Measurements from ENCODE around the gene SRRM2. TPM values are rescaled to one million over a fixed set of nuclear protein-coding genes. Genes with fewer than 3 reads are reported as not detected.

The SRRM2 gene
- total RNA-seq, 1 donor: 96.3 TPM

DNA sequence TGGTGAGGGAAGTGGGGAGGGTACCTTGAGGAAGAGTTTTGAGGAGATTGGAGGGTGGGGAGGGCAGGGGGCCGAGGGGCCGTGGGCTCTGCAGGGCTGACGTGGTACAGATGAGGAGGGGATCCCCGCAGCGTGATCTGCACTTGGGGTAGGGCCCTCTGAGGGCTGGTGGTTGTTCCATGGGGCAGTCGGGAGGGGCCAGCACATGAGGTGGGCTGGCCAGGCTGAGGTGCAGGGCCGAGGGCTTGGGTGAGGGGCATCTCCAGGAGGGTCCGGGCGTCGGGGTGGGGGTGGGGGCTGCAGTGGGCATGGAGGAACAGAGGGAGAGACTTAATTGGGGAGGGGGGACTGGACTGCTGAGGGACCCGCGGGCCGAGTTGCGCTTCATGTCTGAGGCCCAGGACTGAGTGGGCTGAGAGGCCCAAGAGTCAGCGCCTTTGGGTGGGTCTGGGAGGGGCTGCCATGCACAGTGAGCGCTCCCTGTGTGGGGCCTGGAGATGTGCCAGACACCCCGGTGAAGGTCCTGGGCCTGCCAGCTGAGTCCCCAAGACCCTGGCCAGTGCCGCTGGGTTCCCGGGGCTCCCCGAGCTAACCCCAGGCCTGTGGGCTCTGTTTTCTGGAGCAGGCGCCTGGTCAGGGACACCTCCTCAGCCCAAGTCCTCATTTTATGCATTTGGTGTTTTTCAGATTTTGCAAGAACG lies 45.7 kb upstream of the SRRM2 start:
- TF ChIP-seq, protein P1, sequence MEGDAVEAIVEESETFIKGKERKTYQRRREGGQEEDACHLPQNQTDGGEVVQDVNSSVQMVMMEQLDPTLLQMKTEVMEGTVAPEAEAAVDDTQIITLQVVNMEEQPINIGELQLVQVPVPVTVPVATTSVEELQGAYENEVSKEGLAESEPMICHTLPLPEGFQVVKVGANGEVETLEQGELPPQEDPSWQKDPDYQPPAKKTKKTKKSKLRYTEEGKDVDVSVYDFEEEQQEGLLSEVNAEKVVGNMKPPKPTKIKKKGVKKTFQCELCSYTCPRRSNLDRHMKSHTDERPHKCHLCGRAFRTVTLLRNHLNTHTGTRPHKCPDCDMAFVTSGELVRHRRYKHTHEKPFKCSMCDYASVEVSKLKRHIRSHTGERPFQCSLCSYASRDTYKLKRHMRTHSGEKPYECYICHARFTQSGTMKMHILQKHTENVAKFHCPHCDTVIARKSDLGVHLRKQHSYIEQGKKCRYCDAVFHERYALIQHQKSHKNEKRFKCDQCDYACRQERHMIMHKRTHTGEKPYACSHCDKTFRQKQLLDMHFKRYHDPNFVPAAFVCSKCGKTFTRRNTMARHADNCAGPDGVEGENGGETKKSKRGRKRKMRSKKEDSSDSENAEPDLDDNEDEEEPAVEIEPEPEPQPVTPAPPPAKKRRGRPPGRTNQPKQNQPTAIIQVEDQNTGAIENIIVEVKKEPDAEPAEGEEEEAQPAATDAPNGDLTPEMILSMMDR (IDR thresholded peaks at IDR 0.05; ENCODE audit: insufficient read depth, low read length): no peak
- DNase-seq (ENCODE audit: low read depth): no peak
- no peak overlapping the region for H3K4me3 ChIP-seq (ENCODE audit: low read depth, low read length)

DNA sequence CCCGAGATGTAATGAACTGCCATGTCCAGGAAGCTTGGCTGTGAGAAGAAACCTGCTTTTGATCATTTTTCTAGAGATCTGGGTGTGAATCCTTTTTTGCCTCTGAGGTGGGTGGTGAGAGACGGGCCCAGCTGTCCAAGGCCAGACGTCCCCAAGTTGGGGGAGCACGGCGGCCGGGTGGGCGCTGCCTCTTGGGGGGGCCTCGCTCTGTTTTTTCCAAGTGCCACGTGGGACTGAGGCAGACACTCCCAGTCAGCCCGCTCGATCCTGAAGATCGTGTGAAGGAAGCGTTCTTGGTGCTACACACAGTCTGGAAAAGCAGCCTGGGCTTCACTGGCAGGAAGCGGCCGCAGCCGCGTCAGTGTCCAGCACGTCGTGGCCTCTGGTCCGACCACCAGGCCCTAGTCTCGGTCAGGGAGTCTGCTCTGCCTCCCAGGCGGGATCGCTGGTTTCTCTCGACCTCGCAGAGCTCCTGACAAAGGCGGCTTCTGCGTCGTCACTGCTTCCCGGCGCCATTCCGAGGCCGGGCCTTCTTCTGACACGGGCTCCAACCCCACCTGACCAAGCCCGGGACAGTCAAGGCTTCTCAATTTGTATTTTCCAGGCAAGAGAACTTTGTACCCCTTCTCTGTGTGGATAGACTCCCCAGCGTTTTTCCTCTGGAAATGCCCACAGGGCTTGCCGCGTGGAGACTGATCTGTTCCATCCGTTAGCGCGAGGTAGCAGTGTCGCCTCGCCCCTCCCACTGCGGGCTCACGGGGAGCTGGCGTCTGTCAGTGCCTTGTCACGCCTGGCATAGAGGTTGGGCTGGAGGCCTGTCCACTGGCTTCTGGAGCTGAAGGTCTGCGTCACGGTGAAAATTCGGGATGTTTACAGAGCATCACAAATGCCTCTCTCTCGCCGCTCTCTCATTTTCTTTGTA lies 44.8 kb upstream of the SRRM2 start:
- TF ChIP-seq, protein P1 (IDR thresholded peaks at IDR 0.05; ENCODE audit: insufficient read depth, low read length): no peak
- H3K4me3 ChIP-seq (ENCODE audit: low read depth, low read length): no peak overlapping the region
- DNase-seq (ENCODE audit: low read depth): no peak

DNA sequence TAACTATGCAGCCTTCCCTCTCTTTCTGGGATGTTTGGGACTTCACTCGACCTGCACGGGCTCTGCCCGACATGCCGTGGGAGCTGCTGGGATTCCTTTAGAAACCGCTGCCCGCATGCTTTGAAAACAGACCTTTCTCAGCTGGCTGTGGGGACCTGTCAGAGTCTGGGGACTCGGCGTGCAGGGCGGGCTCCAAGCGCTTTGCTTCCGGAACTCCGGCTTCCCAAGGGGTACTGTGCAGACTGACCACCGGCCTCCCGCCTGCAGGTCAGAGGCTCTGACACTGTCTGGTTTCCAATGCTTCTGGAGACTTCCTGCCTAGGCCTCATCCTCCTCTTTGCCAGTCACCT lies 44.2 kb upstream of the SRRM2 start:
- DNase-seq (ENCODE audit: low read depth): no peak
- TF ChIP-seq, protein P1 (IDR thresholded peaks at IDR 0.05; ENCODE audit: insufficient read depth, low read length): no peak
- no peak overlapping the region for H3K4me3 ChIP-seq (ENCODE audit: low read depth, low read length)

DNA sequence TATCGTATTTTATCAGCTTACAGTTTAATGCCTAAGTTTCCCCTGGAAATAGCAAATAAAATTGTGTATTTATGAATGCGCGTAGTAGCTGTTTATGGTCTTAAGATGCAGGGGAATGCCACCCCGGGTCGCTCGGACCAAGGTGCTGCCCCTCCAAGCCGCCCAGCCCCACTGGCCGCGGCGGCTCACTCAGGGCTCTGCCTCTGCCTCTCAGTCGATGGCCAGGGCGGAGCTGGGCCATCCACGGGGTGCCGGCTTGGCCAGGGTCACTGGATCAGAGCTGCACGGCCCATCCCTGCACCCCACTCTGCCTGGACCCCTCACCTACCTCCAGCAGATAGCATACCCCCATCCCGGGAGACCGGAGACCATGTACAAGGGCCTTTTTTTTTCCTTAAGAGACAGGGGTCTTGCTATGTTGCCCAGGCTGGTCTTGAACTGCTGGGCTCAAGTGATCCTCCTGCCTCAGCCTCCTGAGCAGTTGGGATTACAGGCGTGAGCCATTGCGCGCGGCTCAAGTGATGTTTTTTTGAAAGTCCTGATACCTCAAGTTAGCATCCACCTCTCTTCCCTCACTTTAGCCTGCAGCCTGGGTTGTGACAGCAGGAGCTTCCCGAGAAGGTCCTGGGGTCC lies 43.4 kb upstream of the SRRM2 start:
- H3K4me3 ChIP-seq (ENCODE audit: low read depth, low read length): no peak overlapping the region
- TF ChIP-seq, protein P1 (IDR thresholded peaks at IDR 0.05; ENCODE audit: insufficient read depth, low read length): no peak
- DNase-seq (ENCODE audit: low read depth): no peak

DNA sequence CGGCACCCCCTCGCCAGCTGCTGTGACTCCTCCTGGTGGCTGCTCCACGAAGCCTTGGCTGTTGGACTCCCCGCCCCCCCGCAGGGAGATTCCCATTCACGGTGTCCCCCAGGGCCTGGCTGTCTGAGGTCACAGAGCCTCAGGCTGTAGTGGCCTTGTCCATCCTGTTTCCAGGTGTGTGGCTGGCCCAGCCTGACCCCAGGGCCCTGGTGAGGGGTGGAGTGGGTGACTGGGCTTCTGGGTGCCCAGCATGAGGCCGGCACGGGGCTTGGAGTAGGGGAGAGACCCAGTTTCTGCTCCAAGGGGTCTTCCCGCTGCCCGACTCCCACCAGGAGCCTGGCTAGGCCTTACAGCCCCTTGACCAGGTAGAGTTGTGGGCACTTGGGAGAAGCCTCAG lies 42.9 kb upstream of the SRRM2 start:
- H3K4me3 ChIP-seq (ENCODE audit: low read depth, low read length): no peak overlapping the region
- DNase-seq (ENCODE audit: low read depth): no peak
- TF ChIP-seq, protein P1 (IDR thresholded peaks at IDR 0.05; ENCODE audit: insufficient read depth, low read length): no peak

DNA sequence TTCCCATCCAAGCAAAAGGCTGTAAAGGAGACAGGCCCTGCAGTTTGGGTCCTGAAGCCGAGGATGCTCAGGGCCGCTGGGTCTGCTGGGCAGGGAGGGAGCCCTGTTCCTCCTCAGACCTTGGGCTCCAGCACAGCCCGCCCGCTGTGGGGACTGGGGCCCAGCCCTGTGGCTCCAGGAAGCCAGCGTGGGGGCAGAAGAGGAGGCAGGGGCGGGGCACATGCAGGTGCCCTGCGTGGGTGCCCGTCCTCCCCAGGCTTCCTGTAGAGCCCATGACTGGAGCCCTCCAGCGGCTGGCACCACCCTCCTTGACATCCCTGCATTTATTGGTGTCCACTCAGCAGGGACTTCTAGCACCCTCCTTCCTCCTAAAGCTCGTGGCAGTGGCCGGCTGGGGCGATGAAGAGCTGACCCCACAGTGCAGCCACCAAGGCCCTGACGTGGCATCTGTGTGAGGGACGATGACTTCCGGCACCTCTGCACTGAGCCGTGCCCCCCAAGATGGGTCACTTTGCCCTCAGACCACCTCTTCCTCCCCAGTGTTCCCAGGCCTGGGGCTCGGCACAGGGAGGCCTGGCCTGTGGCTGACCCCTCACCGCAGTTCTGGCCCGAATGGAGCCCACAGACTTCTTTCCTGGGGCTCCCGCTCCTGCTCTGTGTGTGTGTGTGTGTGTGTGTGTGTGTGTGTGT lies 42.3 kb upstream of the SRRM2 start:
- TF ChIP-seq, protein P1 (IDR thresholded peaks at IDR 0.05; ENCODE audit: insufficient read depth, low read length): no peak
- no peak overlapping the region for H3K4me3 ChIP-seq (ENCODE audit: low read depth, low read length)
- no peak for DNase-seq (ENCODE audit: low read depth)
